Nucleus accumbens (tissue), 56 donors: ENCODE measurements around the gene TCF7L1.
"Not testable (repeated sequence)": the region's sequence is repeated elsewhere in the genome, so short reads cannot be mapped to it uniquely, and the experiment has no call there.

Experiments used
- DNase-seq, 56 donors: peaks; one replicate each; lab custom pipeline; 2025; lab: John Stamatoyannopoulos, UW

The TCF7L1 gene

DNA sequence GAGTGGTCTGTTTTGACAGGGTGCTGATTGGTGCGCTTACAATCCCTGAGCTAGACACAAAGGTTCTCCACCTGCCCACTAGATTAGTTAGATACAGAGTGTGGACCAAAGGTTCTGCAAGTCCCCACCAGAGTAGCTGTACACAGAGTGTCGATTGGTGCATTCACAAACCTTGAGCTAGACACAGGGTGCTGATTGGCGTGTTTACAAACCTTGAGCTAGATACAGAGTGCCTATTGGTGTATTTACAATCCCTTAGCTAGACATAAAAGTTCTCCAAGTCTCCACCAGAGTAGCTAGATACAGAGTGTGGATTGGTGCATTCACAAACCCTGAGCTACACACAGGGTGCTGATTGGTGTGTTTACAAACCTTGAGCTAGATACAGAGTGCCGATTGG, 200.7 kb downstream of the TCF7L1 start:
- not testable (repeated sequence) for DNase-seq

DNA sequence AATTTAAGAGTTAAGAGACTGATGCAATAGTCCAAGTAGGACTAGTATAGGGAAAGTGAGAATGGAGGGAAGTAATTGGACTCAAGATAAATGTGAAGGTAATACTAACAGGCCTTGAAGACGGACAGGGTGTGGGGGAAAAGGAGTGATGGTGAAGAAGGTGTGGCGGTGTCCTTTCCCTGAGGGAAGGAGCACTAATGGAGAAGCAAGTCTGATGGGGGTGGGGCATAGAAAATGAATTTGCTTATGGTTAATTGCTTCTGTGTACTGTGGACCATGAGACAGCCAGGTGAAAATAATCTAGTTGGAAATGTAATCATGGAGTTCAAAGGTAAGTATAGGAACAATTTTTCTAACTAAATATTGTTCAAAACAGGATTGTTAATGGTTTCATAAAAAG, 201.7 kb downstream of the TCF7L1 start:
- DNase-seq: no peak

DNA sequence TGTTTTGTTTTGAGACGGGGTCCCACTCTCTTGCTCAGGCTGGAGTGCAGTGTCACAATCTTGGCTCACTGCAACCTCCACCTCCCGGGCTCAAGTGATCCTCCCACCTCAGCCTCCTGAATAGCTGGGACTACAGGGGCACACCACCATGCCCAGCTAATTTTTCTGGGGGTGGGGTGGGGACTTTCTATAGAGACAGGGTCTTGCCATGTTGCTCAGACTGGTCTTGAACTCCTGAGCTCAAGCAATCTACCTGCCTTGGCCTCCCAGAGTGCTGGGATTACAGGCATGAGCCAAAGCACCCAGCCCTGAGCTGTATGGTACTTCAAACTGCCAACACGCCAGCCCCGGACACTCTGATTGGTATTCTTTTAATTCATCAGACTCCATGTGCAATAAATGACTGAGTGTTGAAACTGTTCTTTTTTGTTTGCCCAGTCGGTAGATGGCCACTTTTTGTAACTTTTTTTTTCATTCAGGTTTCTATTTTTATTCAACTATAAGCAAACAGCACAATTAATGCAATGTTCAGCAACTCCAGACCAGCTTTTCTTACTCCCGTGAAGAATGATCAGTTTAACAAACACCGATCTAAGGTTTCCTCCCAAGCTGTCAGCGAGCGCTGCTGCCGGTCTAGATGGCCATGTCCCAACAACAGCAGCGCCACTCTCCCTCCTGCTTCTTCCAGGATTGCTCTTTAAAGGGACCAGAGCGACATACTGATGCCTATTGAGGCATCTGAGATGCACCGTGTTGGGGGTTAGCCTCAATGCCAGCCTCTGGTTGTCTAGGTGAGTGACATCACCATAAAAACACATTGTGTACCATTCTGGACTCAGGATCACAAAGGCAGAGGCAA, 207.1 kb downstream of the TCF7L1 start:
- DNase-seq: no peak

DNA sequence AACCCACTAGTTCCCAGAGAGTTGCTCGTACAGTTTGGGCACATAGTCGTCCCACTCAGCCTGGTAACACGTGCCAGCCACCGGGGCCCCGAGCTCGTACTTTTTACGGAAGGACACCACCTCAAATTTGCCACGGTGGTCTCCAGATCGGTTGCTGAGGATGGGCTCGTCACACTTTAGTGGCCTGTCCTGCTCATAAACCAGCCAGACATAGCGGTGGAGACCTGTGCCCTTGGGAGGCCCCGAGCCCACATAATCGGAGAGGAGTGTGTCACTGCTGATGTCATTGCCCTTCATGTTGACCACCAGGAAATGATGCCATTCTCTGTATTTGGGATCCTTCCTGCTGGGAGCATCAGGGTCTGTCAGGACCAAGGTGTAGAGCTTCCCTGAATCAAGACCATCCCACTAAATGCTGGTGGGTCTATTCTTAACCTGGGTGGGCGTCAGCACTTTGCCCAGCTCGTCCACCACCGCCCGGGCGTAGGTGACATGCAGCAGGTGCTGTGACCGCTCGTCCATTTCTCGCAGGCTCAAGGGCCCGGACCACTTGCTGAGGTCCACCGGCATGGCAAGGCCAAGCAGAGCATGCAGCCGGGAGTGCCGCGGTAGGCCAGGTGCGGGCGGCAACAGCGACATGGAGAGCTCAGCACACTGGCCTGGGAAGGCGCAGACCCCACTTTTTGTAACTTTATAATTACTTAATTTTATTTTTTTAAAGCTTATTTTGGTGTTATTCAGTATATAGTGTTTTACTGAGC, 208.3 kb downstream of the TCF7L1 start:
- no peak for DNase-seq

DNA sequence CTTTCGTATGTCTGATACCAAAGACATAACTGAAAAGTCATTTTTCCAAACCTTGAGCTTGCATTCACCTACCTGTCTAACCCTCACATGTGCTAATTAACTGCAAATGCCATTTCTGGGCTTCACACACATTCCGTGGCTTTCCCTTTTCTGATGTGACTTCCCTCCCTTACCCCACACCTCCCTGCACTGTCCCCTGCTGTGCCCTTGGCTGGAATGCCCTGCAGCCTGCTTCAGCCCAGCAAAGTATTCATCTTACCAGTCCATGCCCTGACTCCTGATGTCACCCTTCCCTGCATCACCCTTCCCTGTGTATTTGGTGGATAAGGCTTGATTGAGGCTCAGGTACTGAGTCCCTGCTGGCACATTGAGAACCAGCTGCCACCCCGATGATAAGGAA, 209.0 kb downstream of the TCF7L1 start:
- no peak for DNase-seq

DNA sequence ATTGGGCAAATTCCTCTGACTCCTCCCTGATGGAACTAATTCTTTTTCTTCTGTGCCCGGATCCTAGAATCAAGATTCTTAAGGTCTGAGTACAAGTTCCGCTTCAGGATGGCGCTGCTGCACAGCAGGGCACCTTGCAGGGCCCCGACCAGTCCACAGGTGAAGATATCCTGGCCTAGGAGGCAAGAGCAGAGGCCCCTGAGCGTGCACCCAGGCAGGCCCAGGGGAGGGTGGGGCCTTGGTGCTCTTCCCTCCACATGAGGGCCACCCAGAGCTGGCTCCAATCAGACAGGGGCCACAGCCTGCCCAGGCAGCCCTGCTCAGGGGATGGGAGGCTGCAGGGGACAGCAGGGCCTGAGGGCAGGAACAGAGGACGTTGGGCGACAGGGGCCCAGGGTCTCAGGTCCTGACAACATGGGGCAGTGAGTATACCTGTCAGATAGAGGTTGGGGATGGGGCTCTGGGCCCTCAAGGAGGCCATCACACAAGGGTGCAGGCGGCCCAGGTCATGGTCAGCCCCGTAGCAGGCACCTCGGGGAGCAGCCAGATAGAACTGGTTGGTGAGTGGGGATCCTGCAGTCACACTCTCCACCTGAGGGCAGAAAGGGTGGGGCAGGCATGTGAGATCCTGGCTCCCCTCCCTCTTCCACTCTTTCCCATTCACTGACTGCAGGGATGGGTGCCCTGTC, 210.2 kb downstream of the TCF7L1 start:
- not testable (repeated sequence) for DNase-seq

DNA sequence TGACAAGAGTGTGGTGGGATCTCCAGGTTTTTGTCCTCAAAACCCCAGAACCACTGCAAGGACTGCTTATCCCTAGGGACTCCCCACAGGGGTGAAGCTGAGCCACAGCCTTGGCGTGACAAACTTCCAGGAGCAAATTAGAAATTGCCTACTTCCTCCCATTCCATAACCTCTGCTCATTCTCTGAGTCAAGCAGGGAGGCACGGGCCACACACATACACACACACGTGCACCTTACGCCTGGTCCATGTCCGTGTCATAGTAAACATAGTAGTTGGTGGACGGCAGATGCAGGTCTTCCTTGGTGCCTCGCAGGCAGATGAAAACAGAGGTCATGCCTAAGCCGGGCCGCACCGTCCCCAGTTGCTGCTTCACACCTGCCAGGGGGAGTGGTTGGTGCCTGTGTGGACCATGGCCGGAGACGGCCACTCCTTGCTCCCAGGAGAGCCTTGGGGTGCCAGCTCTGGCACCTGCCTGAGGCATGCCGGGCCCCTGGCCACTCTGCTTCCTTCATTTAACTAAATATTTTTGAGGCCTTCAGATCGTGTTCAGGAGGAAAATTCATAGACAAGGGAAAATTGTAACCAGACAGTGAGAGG, 211.3 kb downstream of the TCF7L1 start:
- DNase-seq: no peak

DNA sequence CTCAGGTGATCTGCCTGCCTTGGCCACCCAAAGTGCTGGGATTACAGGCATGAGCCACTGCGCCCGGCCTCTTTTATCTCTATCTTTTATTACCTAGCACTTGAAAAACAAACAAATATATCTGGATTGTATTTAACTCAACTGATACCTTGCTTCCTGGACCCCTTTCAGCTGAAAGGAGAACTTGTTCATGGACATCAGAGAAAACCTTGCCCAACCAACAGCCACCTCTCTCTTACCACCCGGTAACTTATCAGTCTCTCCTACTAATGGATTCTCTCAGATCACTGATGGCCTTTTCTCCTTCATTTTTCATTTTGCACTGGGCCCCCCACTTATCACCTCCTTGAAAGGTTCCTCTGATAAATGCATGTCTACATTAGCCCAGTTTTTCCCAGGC, 214.4 kb downstream of the TCF7L1 start:
- DNase-seq: no peak

DNA sequence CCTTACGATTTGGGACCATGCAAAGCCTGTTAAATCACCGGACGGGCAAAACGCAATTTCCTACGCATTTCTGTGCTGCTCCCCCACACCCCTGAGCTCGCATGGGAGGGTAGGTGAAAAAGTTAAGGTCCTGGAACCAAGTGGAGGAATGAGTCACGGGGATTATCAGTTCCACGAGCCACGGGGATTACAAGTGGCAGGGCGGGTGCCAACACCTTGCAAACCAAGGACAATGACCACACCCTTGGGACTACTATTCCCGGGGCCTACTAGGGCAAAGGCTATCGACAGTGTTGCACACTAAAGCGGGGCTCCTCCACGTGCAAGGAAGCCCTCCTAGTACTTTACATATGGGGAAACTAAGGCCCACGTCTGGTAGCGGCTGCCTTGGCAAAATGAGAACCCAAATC, 220.7 kb downstream of the TCF7L1 start:
- DNase-seq: peak in 8 of 56 donors; percentile 25 to 42 (median 34)

DNA sequence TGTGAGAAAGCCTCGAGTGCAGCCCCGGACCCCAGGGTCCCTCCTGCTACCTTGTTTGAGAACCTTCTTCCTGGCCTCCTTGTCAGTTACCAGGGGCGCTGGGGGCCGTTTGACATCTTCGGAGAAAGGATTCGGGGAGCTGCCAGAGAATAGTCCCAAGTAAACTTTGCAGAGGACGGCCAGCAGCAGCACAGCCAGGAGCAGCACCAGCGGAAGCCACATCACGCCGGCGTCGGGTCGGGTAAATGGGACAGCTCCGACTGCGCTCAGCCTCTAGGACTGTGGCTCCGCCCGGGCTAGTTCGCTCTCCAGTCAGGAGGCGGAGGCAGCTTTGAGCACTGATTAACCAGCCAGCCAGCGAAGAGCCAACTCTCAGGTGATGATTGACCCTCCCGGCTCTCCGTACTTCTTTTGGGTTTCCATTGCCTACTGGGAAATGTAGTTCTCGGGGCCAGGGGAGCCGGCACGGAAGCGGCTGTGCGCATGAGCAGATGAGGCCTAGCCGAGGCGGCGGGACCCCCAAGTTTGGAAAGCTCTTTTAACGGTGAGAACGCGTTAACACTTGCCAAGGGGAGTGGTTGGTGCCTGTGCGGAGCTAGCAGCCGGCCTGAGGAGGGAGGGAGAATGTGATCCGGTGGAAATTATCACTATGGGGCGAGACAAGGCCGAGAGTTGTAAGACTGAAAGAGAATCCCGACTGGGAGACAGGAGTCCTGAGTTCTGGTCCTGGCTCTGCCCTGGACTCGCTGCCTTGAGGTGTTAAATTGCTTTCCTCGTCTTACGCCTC, 221.3 kb downstream of the TCF7L1 start, which contains the start of the genes ELMOD3 and RETSAT:
TSS of gene ELMOD3 (plus strand) at position 484 of the 787 bp plus-strand sequence. CDS start 2,430 bp downstream, outside the sequence.
TSS of gene RETSAT (minus strand) at position 243 of the 787 bp plus-strand sequence. CDS start at position 222, 21 bp downstream.
- peak; percentile 72 to 98 (median 94) for DNase-seq

DNA sequence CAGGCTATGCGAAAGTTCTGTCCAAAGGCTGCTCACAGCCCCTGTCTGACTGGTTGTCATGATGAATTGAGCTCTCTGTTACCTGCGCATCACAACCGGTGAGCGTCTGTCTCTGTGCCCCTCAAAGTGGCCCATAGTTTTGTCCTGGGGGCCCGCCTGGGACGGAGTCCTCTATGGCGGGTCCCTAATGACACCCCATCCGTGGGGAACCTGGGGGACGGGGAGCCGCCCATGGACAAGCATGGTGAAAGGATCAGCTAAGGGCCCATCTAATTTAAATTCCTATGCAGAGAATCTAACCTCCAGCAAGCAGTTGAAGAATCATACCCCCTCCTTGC, 221.8 kb downstream of the TCF7L1 start:
- DNase-seq: no peak

DNA sequence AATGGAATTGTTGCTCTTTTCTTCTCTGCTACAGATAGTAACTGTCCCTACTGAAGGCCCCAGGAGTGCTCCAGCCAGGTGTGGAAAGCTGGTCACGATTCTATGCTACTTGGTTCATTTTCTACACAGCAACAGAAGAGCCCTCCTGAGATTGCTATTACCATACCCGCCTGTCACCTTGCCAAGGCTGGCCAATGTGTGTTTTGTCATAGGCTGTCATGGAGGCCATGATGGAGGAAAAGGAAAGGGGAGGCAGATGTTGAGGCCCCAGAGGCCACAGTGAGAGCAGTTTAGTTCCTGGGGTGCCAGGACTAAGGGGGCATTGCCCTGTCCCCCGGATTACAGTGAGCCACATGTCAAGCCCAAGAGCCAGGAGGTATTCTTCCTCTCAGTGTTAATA, 222.3 kb downstream of the TCF7L1 start:
- no peak for DNase-seq

DNA sequence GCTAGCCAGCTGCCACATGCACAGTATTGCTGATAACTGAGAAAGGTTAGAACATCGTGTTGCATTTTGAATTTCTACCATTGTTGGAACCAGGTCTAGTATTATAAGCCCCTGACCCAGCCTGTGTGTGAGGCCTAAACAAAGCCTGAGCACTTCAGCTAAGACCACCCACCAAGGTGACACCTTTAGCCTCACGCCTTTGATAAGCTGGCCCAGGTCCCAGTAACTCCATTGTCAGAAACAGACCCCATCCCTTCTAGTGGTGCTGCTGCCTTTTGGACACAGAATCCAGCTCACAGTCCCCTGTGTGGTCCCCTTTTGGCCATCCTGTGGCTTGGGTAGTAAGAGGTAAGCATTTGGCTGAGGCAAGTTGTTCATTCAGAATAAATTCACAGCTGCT, 223.0 kb downstream of the TCF7L1 start:
- DNase-seq: no peak

DNA sequence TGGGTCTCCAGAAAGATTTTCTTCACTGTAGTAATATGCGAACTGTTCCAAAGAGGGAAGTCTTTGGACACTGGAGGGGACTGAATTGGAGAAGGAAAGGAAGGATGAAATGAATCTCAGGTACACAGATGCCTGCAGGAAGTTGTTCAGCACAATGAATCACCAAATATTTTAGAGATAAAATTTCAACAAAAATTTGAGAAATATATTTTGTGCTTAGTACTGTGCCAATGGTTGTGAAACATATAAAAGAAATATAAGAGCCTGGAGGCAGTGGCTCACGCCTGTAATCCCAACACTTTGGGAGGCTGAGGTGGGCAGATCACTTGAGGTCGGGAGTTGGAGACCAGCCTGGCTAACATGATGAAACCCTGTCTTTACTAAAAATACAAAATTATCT, 224.5 kb downstream of the TCF7L1 start:
- no peak for DNase-seq
